B cell (primary cell): ENCODE measurements around the gene STAG1.

Experiments used
- EZH2 ChIP-seq: IDR thresholded peaks from 2 replicates; pipeline ENCODE4 v1.6.1; 2012; ENCODE audit warnings: borderline replicate concordance, low read depth, mild to moderate bottlenecking, moderate library complexity, low read length; ENCODE audit not compliant: insufficient read depth, poor library complexity, severe bottlenecking
- TF ChIP-seq, protein P1 (sequence below): fragments of 200-600 bp; IDR thresholded peaks from one replicate; pipeline ENCODE4 v1.8.0; 2022; ENCODE audit warnings: antibody characterized with exemption, mild to moderate bottlenecking

DNA sequence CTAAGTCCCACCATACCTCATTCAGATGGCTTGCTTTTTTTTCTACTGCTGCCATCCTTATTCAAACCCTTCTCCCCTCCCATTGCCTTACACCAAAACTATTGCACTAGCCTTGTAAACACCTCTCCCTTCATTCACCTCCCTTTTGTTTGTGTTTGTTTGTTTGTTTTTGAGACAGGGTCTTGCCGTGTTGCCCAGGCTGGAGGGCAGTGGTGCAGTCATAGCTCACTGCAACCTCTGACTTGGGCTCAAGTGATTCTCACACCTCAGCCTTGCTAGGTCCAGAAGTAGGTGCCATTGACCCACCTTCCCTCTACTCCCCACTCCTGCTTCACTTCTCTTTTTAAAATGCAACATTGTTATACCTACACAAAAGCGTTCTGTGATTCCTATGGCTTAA lies 3.0 kb upstream of the STAG1 start:
- TF ChIP-seq, protein P1, sequence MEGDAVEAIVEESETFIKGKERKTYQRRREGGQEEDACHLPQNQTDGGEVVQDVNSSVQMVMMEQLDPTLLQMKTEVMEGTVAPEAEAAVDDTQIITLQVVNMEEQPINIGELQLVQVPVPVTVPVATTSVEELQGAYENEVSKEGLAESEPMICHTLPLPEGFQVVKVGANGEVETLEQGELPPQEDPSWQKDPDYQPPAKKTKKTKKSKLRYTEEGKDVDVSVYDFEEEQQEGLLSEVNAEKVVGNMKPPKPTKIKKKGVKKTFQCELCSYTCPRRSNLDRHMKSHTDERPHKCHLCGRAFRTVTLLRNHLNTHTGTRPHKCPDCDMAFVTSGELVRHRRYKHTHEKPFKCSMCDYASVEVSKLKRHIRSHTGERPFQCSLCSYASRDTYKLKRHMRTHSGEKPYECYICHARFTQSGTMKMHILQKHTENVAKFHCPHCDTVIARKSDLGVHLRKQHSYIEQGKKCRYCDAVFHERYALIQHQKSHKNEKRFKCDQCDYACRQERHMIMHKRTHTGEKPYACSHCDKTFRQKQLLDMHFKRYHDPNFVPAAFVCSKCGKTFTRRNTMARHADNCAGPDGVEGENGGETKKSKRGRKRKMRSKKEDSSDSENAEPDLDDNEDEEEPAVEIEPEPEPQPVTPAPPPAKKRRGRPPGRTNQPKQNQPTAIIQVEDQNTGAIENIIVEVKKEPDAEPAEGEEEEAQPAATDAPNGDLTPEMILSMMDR, result no peak
- no peak for TF ChIP-seq EZH2
